ENCODE results near the gene NT5DC1.

- no peak for TF ChIP-seq CTCF (conservative IDR thresholded peaks at IDR 0.05; ENCODE audit: low read depth in 2 of 2)
- TF ChIP-seq CREB1 (CRISPR knock-in tag; IDR thresholded peaks at IDR 0.05; ENCODE audit: low read depth): no peak
- TF ChIP-seq EZH2 (IDR thresholded peaks at IDR 0.05; ENCODE audit: low read depth, unreplicated experiment): no peak
- no peak for TF ChIP-seq ETS1 (IDR thresholded peaks at IDR 0.05)
- no peak for TF ChIP-seq REST (IDR thresholded peaks at IDR 0.05; ENCODE audit: unreplicated experiment)
- no peak for TF ChIP-seq STAT1 (IDR thresholded peaks at IDR 0.05; ENCODE audit: unreplicated experiment)
- TF ChIP-seq EZH2phosphoT487 (IDR thresholded peaks at IDR 0.05; ENCODE audit: unreplicated experiment): no peak
- TF ChIP-seq POLR2AphosphoS5 (IDR thresholded peaks at IDR 0.05; ENCODE audit: low read depth): no peak
- TF ChIP-seq JUNB (IDR thresholded peaks at IDR 0.05; ENCODE audit: unreplicated experiment): no peak
- TF ChIP-seq ZNF114 (CRISPR knock-in tag; IDR thresholded peaks at IDR 0.05): no peak
- no peak for TF ChIP-seq ZNF462 (CRISPR knock-in tag; IDR thresholded peaks at IDR 0.05)
- no peak for TF ChIP-seq NANOG (IDR thresholded peaks at IDR 0.05; ENCODE audit: borderline replicate concordance)
- no peak for TF ChIP-seq ZNF331 (CRISPR knock-in tag; IDR thresholded peaks at IDR 0.05; ENCODE audit: low read depth)
These were observed 96.2 kb downstream of the NT5DC1 start for GRCh38 chr6:116196841-116197240.

All from GM23338 (cell line).